Duodenal mucosa (tissue), 2 donors: ENCODE results near the gene PLAAT3.
"Not testable (repeated sequence)": the region's sequence is repeated elsewhere in the genome, so short reads cannot be mapped to it uniquely, and the experiment has no call there.

ENCODE experiments used
- H3K27ac ChIP-seq: one replicate; pipeline ENCODE4 v1.7.0; 2013; ENCODE audit warnings: low read depth, low read length
- H3K27me3 ChIP-seq, 2 donors: one replicate each; pipeline ENCODE4 v1.7.0; 2013; ENCODE audit warnings: low read length in 2 of 2, control low read depth in 1 of 2; ENCODE audit not compliant: insufficient read depth in 2 of 2, control insufficient read depth in 1 of 2
- H3K36me3 ChIP-seq, 2 donors: one replicate each; pipeline ENCODE4 v1.7.0; 2013; ENCODE audit warnings: low read length in 2 of 2, control low read depth in 1 of 2; ENCODE audit not compliant: insufficient read depth in 2 of 2, control insufficient read depth in 1 of 2
- H3K4me1 ChIP-seq, 2 donors: one replicate each; pipeline ENCODE4 v1.7.0; 2013; ENCODE audit warnings: low read length in 2 of 2, control low read depth in 1 of 2; ENCODE audit not compliant: insufficient read depth in 2 of 2, control insufficient read depth in 1 of 2
- H3K4me3 ChIP-seq, 2 donors: one replicate each; pipeline ENCODE4 v1.7.0; 2013; ENCODE audit warnings: low read length in 2 of 2, low read depth in 1 of 2
- H3K9ac ChIP-seq, 2 donors: one replicate each; pipeline ENCODE4 v1.7.0; 2013; ENCODE audit warnings: low read length in 2 of 2, low read depth in 1 of 2
- H3K9me3 ChIP-seq, 2 donors: one replicate each; pipeline ENCODE4 v1.7.0; 2013; ENCODE audit warnings: low read length in 2 of 2, control low read depth in 1 of 2; ENCODE audit not compliant: control insufficient read depth in 1 of 2

Gene PLAAT3

GRCh38 chr11:63623513-63624140 lies 9.4 kb upstream of the PLAAT3 start:
- H3K4me3 ChIP-seq: no peak overlapping the region
- H3K27me3 ChIP-seq: no peaks in the 10 kb centered on the region
- H3K9ac ChIP-seq: no peak overlapping the region
- H3K9me3 ChIP-seq: no peaks in the 10 kb centered on the region
- no peak overlapping the region for H3K27ac ChIP-seq
- peaks cover 0 to 6% of the 10 kb centered on the region in 2 donors for H3K36me3 ChIP-seq
- H3K4me1 ChIP-seq: no peaks in the 10 kb centered on the region

GRCh38 chr11:63622323-63622722 lies 8.1 kb upstream of the PLAAT3 start:
- H3K9ac ChIP-seq: no peak overlapping the region
- no peaks in the 10 kb centered on the region for H3K27me3 ChIP-seq
- H3K9me3 ChIP-seq: no peaks in the 10 kb centered on the region
- no peaks in the 10 kb centered on the region for H3K4me1 ChIP-seq
- no peak overlapping the region for H3K27ac ChIP-seq
- no peaks in the 10 kb centered on the region for H3K36me3 ChIP-seq
- no peak overlapping the region for H3K4me3 ChIP-seq

GRCh38 chr11:63621071-63621470 lies 6.8 kb upstream of the PLAAT3 start:
- H3K9me3 ChIP-seq: no peaks in the 10 kb centered on the region
- H3K4me1 ChIP-seq: no peaks in the 10 kb centered on the region
- no peaks in the 10 kb centered on the region for H3K36me3 ChIP-seq
- H3K27me3 ChIP-seq: no peaks in the 10 kb centered on the region
- H3K9ac ChIP-seq: no peak overlapping the region
- no peak overlapping the region for H3K27ac ChIP-seq
- H3K4me3 ChIP-seq: no peak overlapping the region

GRCh38 chr11:63619967-63620366 lies 5.7 kb upstream of the PLAAT3 start:
- Histone ChIP-seq H3K9ac (no peak overlapping the region), H3K4me1 (no peaks in the 10 kb centered on the region), H3K4me3 (no peak overlapping the region), H3K27ac (no peak overlapping the region), H3K36me3 (no peaks in the 10 kb centered on the region), H3K27me3 (no peaks in the 10 kb centered on the region), H3K9me3 (no peaks in the 10 kb centered on the region)

- not testable (repeated sequence) for H3K27ac ChIP-seq, H3K9me3 ChIP-seq, H3K4me1 ChIP-seq, H3K4me3 ChIP-seq, H3K36me3 ChIP-seq, H3K9ac ChIP-seq, H3K27me3 ChIP-seq
These were observed 3.5 kb upstream of the PLAAT3 start for GRCh38 chr11:63617686-63618085.

GRCh38 chr11:63616953-63617352 lies 2.7 kb upstream of the PLAAT3 start:
- Histone ChIP-seq H3K9ac (no peak overlapping the region), H3K4me1 (no peaks in the 10 kb centered on the region), H3K27me3 (no peaks in the 10 kb centered on the region), H3K27ac (no peak overlapping the region), H3K4me3 (no peak overlapping the region), H3K9me3 (no peaks in the 10 kb centered on the region), H3K36me3 (no peaks in the 10 kb centered on the region)

- no peaks in the 10 kb centered on the region for H3K9me3 ChIP-seq
- peak overlapping the region; percentile 84 to 95 for H3K4me3 ChIP-seq
- peak overlapping the region; percentile 42 for H3K27ac ChIP-seq
- no peaks in the 10 kb centered on the region for H3K27me3 ChIP-seq
- no peaks in the 10 kb centered on the region for H3K36me3 ChIP-seq
- H3K9ac ChIP-seq: peak overlapping the region; percentile 65 to 81
- H3K4me1 ChIP-seq: peaks cover 22 to 25% of the 10 kb centered on the region in 2 donors
These were observed 607 bp downstream of the PLAAT3 start for GRCh38 chr11:63613517-63614135.

GRCh38 chr11:63612181-63612580 lies 2.1 kb downstream of the PLAAT3 start:
- Histone ChIP-seq H3K4me1 (peaks cover 26 to 28% of the 10 kb centered on the region in 2 donors), H3K27me3 (no peaks in the 10 kb centered on the region), H3K9ac (no peak overlapping the region), H3K27ac (no peak overlapping the region), H3K9me3 (no peaks in the 10 kb centered on the region), H3K4me3 (no peak overlapping the region), H3K36me3 (no peaks in the 10 kb centered on the region)

- Histone ChIP-seq H3K4me1 (peaks cover 26 to 28% of the 10 kb centered on the region in 2 donors), H3K27me3 (no peaks in the 10 kb centered on the region), H3K9me3 (no peaks in the 10 kb centered on the region), H3K4me3 (no peak overlapping the region), H3K36me3 (no peaks in the 10 kb centered on the region), H3K9ac (no peak overlapping the region), H3K27ac (no peak overlapping the region)
These were observed 2.9 kb downstream of the PLAAT3 start for GRCh38 chr11:63611395-63611747.

GRCh38 chr11:63610604-63611394 lies 3.4 kb downstream of the PLAAT3 start:
- Histone ChIP-seq H3K36me3 (no peaks in the 10 kb centered on the region), H3K27ac (no peak overlapping the region), H3K9me3 (no peaks in the 10 kb centered on the region), H3K4me3 (no peak overlapping the region), H3K9ac (no peak overlapping the region), H3K27me3 (no peaks in the 10 kb centered on the region), H3K4me1 (peaks cover 26 to 28% of the 10 kb centered on the region in 2 donors)
